K562 (cell line): ENCODE results near the gene WDR76. TPM values are rescaled to one million over a fixed set of nuclear protein-coding genes. Genes with fewer than 3 reads are reported as not detected.
"Not testable (repeated sequence)": the region's sequence is repeated elsewhere in the genome, so short reads cannot be mapped to it uniquely, and the experiment has no call there.

Source experiments
- ATAC-seq: fragments of 200-7000 bp; cut with Tn5 transposase; 3 replicates; pipeline ENCODE4 v1.9.1; 2020; ENCODE audit warnings: moderate library complexity
- BruUV-seq: library from RNA; stranded (reverse); fragments of 400-500 nt; replicated peaks from 2 replicates; lab custom pipeline; 2021; lab: Mats Ljungman, UMichigan
- CTCF ChIA-PET: fragments of 300-600 bp; formaldehyde crosslinking; extraction: SDS; loops from one replicate; lab custom pipeline; 2021; ENCODE audit warnings: low intra/inter-chr PET ratio; lab: Yijun Ruan, JAX
- POLR2A ChIA-PET: fragments of 300-600, 350-650 bp; sonication (Branson Sonifier 250); formaldehyde crosslinking; extraction: SDS; loops from one replicate; lab custom pipeline; 2021; ENCODE audit warnings: antibody characterized with exemption, inconsistent platforms; lab: Yijun Ruan, JAX
- DNase-seq, 4 experiments: peaks; one replicate each; pipeline versions ENCODE4 v3.0.0 to v3.0.0-alpha.2; 2011 to 2018; ENCODE audit warnings: low spot score in 3 of 4, mixed read lengths in 3 of 4; ENCODE audit errors: extremely low read depth in 1 of 4
- FAIRE-seq: peaks from 2 replicates; lab custom pipeline; 2011; peaks lifted over from hg19 to GRCh38; lab: Jason Lieb, UNC
- H2AFZ ChIP-seq: 2 replicates; pipeline ENCODE4 v1.6.0; 2011; ENCODE audit warnings: low read depth, low read length, control low read depth, inconsistent platforms
- H3K27ac ChIP-seq: fragments of 200-600 bp; 3 replicates; pipeline ENCODE4 v1.8.0; 2011; ENCODE audit warnings: low read depth, mild to moderate bottlenecking, control low read depth, inconsistent platforms, low read length, moderate library complexity, mixed read lengths; ENCODE audit errors: extremely low read depth
- H3K27me3 ChIP-seq, 2 experiments: fragments of 300-600 bp in 1 of 2; 2 replicates in 1 of 2; 3 replicates in 1 of 2; pipeline versions ENCODE4 v1.6.0 to v1.8.0; 2011; ENCODE audit warnings: inconsistent platforms in 2 of 2, low read length in 2 of 2, mild to moderate bottlenecking in 1 of 2, mixed read lengths in 1 of 2, moderate library complexity in 1 of 2; ENCODE audit not compliant: control insufficient read depth in 2 of 2, insufficient read depth in 2 of 2
- H3K36me3 ChIP-seq: fragments of 300-600 bp; 3 replicates; pipeline ENCODE4 v1.8.0; 2011; ENCODE audit warnings: mild to moderate bottlenecking, low read length, inconsistent platforms; ENCODE audit not compliant: control insufficient read depth, insufficient read depth
- H3K4me1 ChIP-seq, 2 experiments: fragments of 200-600 bp in 1 of 2; replicated peaks in 1 of 2; 2 replicates in 1 of 2; 3 replicates in 1 of 2; pipeline versions ENCODE4 v1.5.1 to v1.8.0; 2011; ENCODE audit warnings: inconsistent platforms in 2 of 2, low read length in 2 of 2, mild to moderate bottlenecking in 1 of 2, mixed read lengths in 1 of 2, moderate library complexity in 1 of 2; ENCODE audit not compliant: control insufficient read depth in 2 of 2, insufficient read depth in 2 of 2
- H3K4me2 ChIP-seq: 2 replicates; pipeline ENCODE4 v1.6.1; 2011; ENCODE audit warnings: low read length, control low read depth, inconsistent platforms, mixed read lengths; ENCODE audit not compliant: insufficient read depth
- H3K4me3 ChIP-seq: fragments of 200-600 bp; sonication (generic), shearing (Covaris generic); 2 replicates; pipeline ENCODE4 v1.5.1; 2016; ENCODE audit warnings: control low read depth, inconsistent platforms
- H3K79me2 ChIP-seq: fragments of 200-600 bp; 3 replicates; pipeline ENCODE4 v1.8.0; 2011; ENCODE audit warnings: low read length, inconsistent platforms; ENCODE audit not compliant: control insufficient read depth, insufficient read depth
- H3K9ac ChIP-seq, 2 experiments: 2 replicates each; pipeline versions ENCODE4 v1.6.0 to v1.6.1; 2011; ENCODE audit warnings: low read depth in 2 of 2, low read length in 2 of 2, control low read depth in 1 of 2, inconsistent platforms in 1 of 2, mild to moderate bottlenecking in 1 of 2, mixed read lengths in 1 of 2; ENCODE audit not compliant: insufficient read depth in 1 of 2
- H3K9me1 ChIP-seq: one replicate; pipeline ENCODE4 v1.6.0; 2011; ENCODE audit warnings: inconsistent platforms, mild to moderate bottlenecking, low read length, moderate library complexity; ENCODE audit not compliant: control insufficient read depth, insufficient read depth
- H3K9me3 ChIP-seq: replicated peaks from 2 replicates; pipeline ENCODE4 v1.5.1; 2011; ENCODE audit warnings: low read depth, low read length, inconsistent platforms; ENCODE audit not compliant: control insufficient read depth, insufficient read depth
- H4K20me1 ChIP-seq: replicated peaks from 2 replicates; pipeline ENCODE4 v1.6.1; 2011; ENCODE audit warnings: low read length, inconsistent platforms, mixed read lengths; ENCODE audit not compliant: control insufficient read depth, insufficient read depth
- NFIC ChIP-seq: fragments of 450-650 bp; IDR thresholded peaks from 2 replicates; pipeline ENCODE4 v1.6.1; 2017; ENCODE audit warnings: mild to moderate bottlenecking, inconsistent platforms
- NR2C2 ChIP-seq, 2 experiments: fragments of 200-800 bp in 1 of 2; sonication (Bioruptor generic) in 1 of 2; sonication (generic) in 1 of 2; formaldehyde crosslinking in 1 of 2; IDR thresholded peaks; 2 replicates each; pipeline versions ENCODE4 v1.6.1 to v1.8.0; 2016 to 2022; ENCODE audit warnings: mild to moderate bottlenecking in 1 of 2, missing compliant biosample characterization in 1 of 2, missing genetic modification characterization in 1 of 2, missing genetic modification reagents in 1 of 2
- RAD51 ChIP-seq: fragments of 450-650 bp; IDR thresholded peaks from 2 replicates; pipeline ENCODE4 v1.7.1; 2016; ENCODE audit warnings: low read depth, mild to moderate bottlenecking, borderline replicate concordance
- WGBS: fragments of 100-300 bp; shearing (Covaris generic); methylation state at CpG from one replicate; pipeline ENCODE4 v1.1.6; 2016; ENCODE audit warnings: low coverage, mixed read lengths; ENCODE audit not compliant: insufficient coverage; ENCODE audit errors: missing lambda C conversion rate; 5-methylcytosine and 5-hydroxymethylcytosine counted together
- in situ Hi-C: fragments of 300-500 bp; cut with MboI; formaldehyde crosslinking; loops from 4 replicates; pipeline ENCODE4 v1.15.0; 2018; ENCODE audit warnings: inconsistent platforms, mixed read lengths
- intact Hi-C: fragments of 100-400 bp; cut with micrococcal nuclease; formaldehyde crosslinking; loops from 2 replicates; pipeline ENCODE4 v1.14.2; 2022
- polyA plus RNA-seq, 8 experiments: library from polyadenylated mRNA; depleted of rRNA in 4 of 8; stranded (reverse) in 5 of 8; unstranded in 3 of 8; fragments of >200 nt; fragmentation: Nextera tagmentation in 2 of 8; fragmentation: Illumina TruSeq in 1 of 8; extraction: Ambion mirVana in 2 of 8; extraction: Trizol in 1 of 8; gene quantifications; 2 replicates each; pipeline versions ENCODE4 v1.2.1 to v1.2.3, GENCODE V29; 2011 to 2014; ENCODE audit warnings: inconsistent platforms in 1 of 8, missing spikeins in 1 of 8
- total RNA-seq, 7 experiments: library from RNA; depleted of rRNA in 6 of 7; stranded (reverse); fragments of >200 nt in 6 of 7; fragmentation: Illumina TruSeq in 2 of 7; extraction: Trizol in 2 of 7; gene quantifications; 2 replicates each; pipeline versions ENCODE4 v1.2.1 to v1.2.3, GENCODE V29; 2011 to 2021; ENCODE audit warnings: low replicate concordance in 1 of 7

The WDR76 gene
- total and polyA plus RNA-seq, 9 of the 15 experiments (the other 6 are each of a cell fraction or from before 2014, with no cell fraction given), result 9.8 to 69.5 (median 44.4) TPM

DNA sequence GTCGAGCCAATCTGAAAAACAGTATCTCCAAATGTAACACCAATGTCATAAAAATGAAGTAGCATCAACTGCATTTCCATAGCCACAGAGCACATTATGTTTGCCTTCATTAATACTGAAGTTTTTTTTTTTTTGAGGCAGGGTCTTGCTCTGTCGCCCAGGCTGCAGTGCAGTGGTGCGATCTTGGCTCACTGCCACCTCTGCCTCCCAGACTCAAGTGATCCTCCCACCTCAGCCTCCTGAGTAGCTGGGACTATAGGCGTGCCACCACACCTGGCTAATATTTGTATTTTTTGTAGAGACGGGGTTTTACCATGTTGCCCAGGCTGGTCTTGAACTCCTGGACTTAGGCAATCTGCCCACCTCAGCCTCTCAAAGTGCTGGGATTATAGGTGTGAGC, 11.7 kb upstream of the WDR76 start:
- H2AFZ ChIP-seq, H3K4me3 ChIP-seq, H3K9ac ChIP-seq, H3K9me3 ChIP-seq, H3K27ac ChIP-seq, intact Hi-C loops, ATAC-seq, DNase-seq, H3K4me2 ChIP-seq, BruUV-seq, H4K20me1 ChIP-seq, CTCF ChIA-PET, H3K27me3 ChIP-seq, H3K9me1 ChIP-seq, FAIRE-seq, H3K4me1 ChIP-seq, in situ Hi-C loops: not testable (repeated sequence)
- POLR2A ChIA-PET, result interaction anchor here (2.0 to 2.1 kb wide), 2 partner anchors 10 to 16 kb away, joined by 5 to 6 read pairs; partner anchors contain the start of gene MFAP1
- 97% methylated on average over 3 of the region's 5 CpGs for WGBS
- Histone ChIP-seq H3K79me2 (peaks cover 28% of the 10 kb centered on the region), H3K36me3 (peaks cover 81% of the 10 kb centered on the region)
- peak; percentile 66 for TF ChIP-seq NFIC

DNA sequence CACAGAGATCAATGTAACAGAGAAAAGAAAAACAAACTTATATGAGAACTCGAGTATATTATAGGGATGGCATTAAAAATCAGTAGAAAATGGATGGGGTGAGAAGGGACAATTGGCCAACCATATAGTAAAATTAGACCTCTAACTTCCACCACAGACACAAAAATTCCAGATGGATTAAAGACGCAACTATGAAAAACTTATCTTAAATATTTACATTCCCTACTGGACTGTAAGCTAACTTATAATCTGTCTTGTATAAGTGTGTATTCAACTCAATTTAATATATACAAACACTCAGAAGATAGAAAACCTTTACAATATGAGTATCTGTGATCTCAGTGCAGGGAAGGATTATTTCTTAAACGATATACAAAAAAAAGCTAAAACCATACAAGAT, 5.3 kb upstream of the WDR76 start:
- no peak for TF ChIP-seq RAD51
- TF ChIP-seq NR2C2 (CRISPR knock-in tag; IDR thresholded peaks at IDR 0.05), result no peak
- TF ChIP-seq NR2C2 (tag; IDR thresholded peaks at IDR 0.05), result 0 out of 2 replicates have a peak, but pooled peaks have one; percentile 23
- no peak for FAIRE-seq
- DNase-seq, result no peak
- Histone ChIP-seq H3K4me1 (peaks cover 17 to 18% of the 10 kb centered on the region in 2 experiments; a peak in 4 of 5 replicates), H3K9me3 (no peaks in the 10 kb centered on the region), H3K36me3 (peaks cover 37% of the 10 kb centered on the region), H3K4me3 (peak overlapping the region; percentile 26), H3K9me1 (no peaks in the 10 kb centered on the region), H2AFZ (no peak overlapping the region), H3K79me2 (peaks cover 81% of the 10 kb centered on the region), H3K27me3 (no peaks in the 10 kb centered on the region), H4K20me1 (no peaks in the 10 kb centered on the region), H3K9ac (peak overlapping the region in 1 of 2 experiments; percentile 21; a peak in 2 of 4 replicates), H3K4me2 (peak overlapping the region; percentile 60; the same call in 1 of the 2 replicates), H3K27ac (0 out of 3 replicates have a peak overlapping the region, but pooled peaks have one; percentile 29)
- CTCF ChIA-PET, result no interaction called here
- no peak for ATAC-seq
- in situ Hi-C loops (no loop called here), intact Hi-C loops (no loop called here)
- WGBS, result 20% methylated on average over 3 of the region's 3 CpGs
- no TSS peak for BruUV-seq
- POLR2A ChIA-PET, result interaction anchor here (0.6 to 2.0 kb wide), 4 partner anchors 9 to 27 kb away, joined by 3 to 8 read pairs (median 4); partner anchors contain the start of genes HYPK and SERINC4
